Measurements from ENCODE around the gene TOMM34. TPM values are rescaled to one million over a fixed set of nuclear protein-coding genes. Genes with fewer than 3 reads are reported as not detected.

The TOMM34 gene
- total and polyA plus RNA-seq, 4 donors: 4.4 to 12.1 (median 7.8) TPM

- no peak for DNase-seq (ENCODE audit: low spot score)
- WGBS: 80% methylated on average over 4 of the region's 4 CpGs
- no peaks in the 10 kb centered on the region for H3K9me3 ChIP-seq (ENCODE audit: control insufficient read depth in 4 of 4, low read length in 3 of 4)
- H3K4me3 ChIP-seq (ENCODE audit: low read depth in 1 of 3, low read length in 3 of 3): no peak overlapping the region
- H3K4me1 ChIP-seq (ENCODE audit: control insufficient read depth in 4 of 4, insufficient read depth in 4 of 4, low read length in 3 of 4): peaks cover 0 to 10% (median 9%) of the 10 kb centered on the region in 4 donors
- H3K9ac ChIP-seq (ENCODE audit: low read depth in 1 of 2, low read length in 2 of 2): no peak overlapping the region
- H3K27ac ChIP-seq (ENCODE audit: low read depth in 1 of 2, low read length in 2 of 2): no peak overlapping the region
- no peak for TF ChIP-seq CTCF (IDR thresholded peaks at IDR 0.05; ENCODE audit: low read depth, low read length, missing input control)
- no peak for TF ChIP-seq RAD21 (IDR thresholded peaks at IDR 0.05)
- TF ChIP-seq JUND (IDR thresholded peaks at IDR 0.05): no peak
- no peaks in the 10 kb centered on the region for H3K27me3 ChIP-seq (ENCODE audit: control insufficient read depth in 4 of 4, insufficient read depth in 4 of 4, low read length in 3 of 4)
- H3K36me3 ChIP-seq (ENCODE audit: control insufficient read depth in 4 of 4, insufficient read depth in 3 of 4, low read depth in 1 of 4, low read length in 3 of 4): peaks cover 0 to 48% (median 35%) of the 10 kb centered on the region in 4 donors
Measured at GRCh38 chr20:44955270-44955669, 4.9 kb downstream of the TOMM34 start.

GRCh38 chr20:44954211-44954610 lies 6.0 kb downstream of the TOMM34 start:
- no peak overlapping the region for H3K4me3 ChIP-seq (ENCODE audit: low read depth in 1 of 3, low read length in 3 of 3)
- WGBS: 97% methylated on average over 5 of the region's 5 CpGs
- peaks cover 0 to 5% (median 3%) of the 10 kb centered on the region in 4 donors for H3K4me1 ChIP-seq (ENCODE audit: control insufficient read depth in 4 of 4, insufficient read depth in 4 of 4, low read length in 3 of 4)
- no peak for DNase-seq (ENCODE audit: low spot score)
- TF ChIP-seq ZBTB33 (IDR thresholded peaks at IDR 0.05) (no peak), RAD21 (IDR thresholded peaks at IDR 0.05) (no peak), ATF3 (IDR thresholded peaks at IDR 0.05) (no peak), EGR1 (IDR thresholded peaks at IDR 0.05; ENCODE audit: low read depth in 2 of 2) (no peak), MAX (IDR thresholded peaks at IDR 0.05) (no peak), JUND (IDR thresholded peaks at IDR 0.05) (no peak), GABPA (IDR thresholded peaks at IDR 0.05 in 1 of 2, conservative IDR thresholded peaks at IDR 0.05 in 1 of 2) (no peak)
- no peaks in the 10 kb centered on the region for H3K9me3 ChIP-seq (ENCODE audit: control insufficient read depth in 4 of 4, low read length in 3 of 4)
- no peaks in the 10 kb centered on the region for H3K27me3 ChIP-seq (ENCODE audit: control insufficient read depth in 4 of 4, insufficient read depth in 4 of 4, low read length in 3 of 4)
- H3K27ac ChIP-seq (ENCODE audit: low read depth in 1 of 2, low read length in 2 of 2): no peak overlapping the region
- no peak overlapping the region for H3K9ac ChIP-seq (ENCODE audit: low read depth in 1 of 2, low read length in 2 of 2)
- peaks cover 0 to 54% (median 41%) of the 10 kb centered on the region in 4 donors for H3K36me3 ChIP-seq (ENCODE audit: control insufficient read depth in 4 of 4, insufficient read depth in 3 of 4, low read depth in 1 of 4, low read length in 3 of 4)

- H3K4me3 ChIP-seq (ENCODE audit: low read depth in 1 of 3, low read length in 3 of 3): no peak overlapping the region
- no peaks in the 10 kb centered on the region for H3K27me3 ChIP-seq (ENCODE audit: control insufficient read depth in 4 of 4, insufficient read depth in 4 of 4, low read length in 3 of 4)
- DNase-seq (ENCODE audit: low spot score): no peak
- peaks cover 0 to 58% (median 47%) of the 10 kb centered on the region in 4 donors for H3K36me3 ChIP-seq (ENCODE audit: control insufficient read depth in 4 of 4, insufficient read depth in 3 of 4, low read depth in 1 of 4, low read length in 3 of 4)
- H3K4me1 ChIP-seq (ENCODE audit: control insufficient read depth in 4 of 4, insufficient read depth in 4 of 4, low read length in 3 of 4): peaks cover 0 to 2% (median 0%) of the 10 kb centered on the region in 4 donors
- H3K9me3 ChIP-seq (ENCODE audit: control insufficient read depth in 4 of 4, low read length in 3 of 4): no peaks in the 10 kb centered on the region
- no peak overlapping the region for H3K9ac ChIP-seq (ENCODE audit: low read depth in 1 of 2, low read length in 2 of 2)
- no peak overlapping the region for H3K27ac ChIP-seq (ENCODE audit: low read depth in 1 of 2, low read length in 2 of 2)
- TF ChIP-seq ATF3 (IDR thresholded peaks at IDR 0.05) (no peak), MAX (IDR thresholded peaks at IDR 0.05) (no peak), EGR1 (IDR thresholded peaks at IDR 0.05; ENCODE audit: low read depth in 2 of 2) (no peak), FOXA1 (IDR thresholded peaks at IDR 0.05) (no peak), REST (IDR thresholded peaks at IDR 0.05) (no peak), GABPA (IDR thresholded peaks at IDR 0.05 in 1 of 2, conservative IDR thresholded peaks at IDR 0.05 in 1 of 2) (no peak), RAD21 (IDR thresholded peaks at IDR 0.05) (no peak), HNF4G (IDR thresholded peaks at IDR 0.05) (no peak), CTCF (IDR thresholded peaks at IDR 0.05; ENCODE audit: low read depth, low read length, missing input control) (no peak), NR2F2 (IDR thresholded peaks at IDR 0.05) (no peak)
- 96% methylated on average over 1 of the region's 1 CpG for WGBS
Measured at GRCh38 chr20:44952731-44953130, 7.5 kb downstream of the TOMM34 start.
